Uterus (tissue), 2 donors: ENCODE measurements around the gene ATCAY.

Experiments used
- POLR2A ChIP-seq, 2 donors: fragments of 450-650 bp; IDR thresholded peaks; one replicate each; pipeline ENCODE4 v1.6.1; 2016; ENCODE audit warnings: antibody characterized with exemption in 2 of 2, mild to moderate bottlenecking in 1 of 2, moderate library complexity in 1 of 2
- TF ChIP-seq, protein P1 (sequence below), 4 experiments: fragments of 200-600 bp in 2 of 4; fragments of 450-650 bp in 2 of 4; sonication (generic) in 2 of 4; IDR thresholded peaks; one replicate each; pipeline ENCODE4 v1.5.1; 2016 to 2019; ENCODE audit warnings: antibody characterized with exemption in 4 of 4, mild to moderate bottlenecking in 2 of 4, moderate library complexity in 1 of 4

GRCh38 chr19:3968556-3969434 is 88.3 kb downstream of the ATCAY start:
- TF ChIP-seq, protein P1, sequence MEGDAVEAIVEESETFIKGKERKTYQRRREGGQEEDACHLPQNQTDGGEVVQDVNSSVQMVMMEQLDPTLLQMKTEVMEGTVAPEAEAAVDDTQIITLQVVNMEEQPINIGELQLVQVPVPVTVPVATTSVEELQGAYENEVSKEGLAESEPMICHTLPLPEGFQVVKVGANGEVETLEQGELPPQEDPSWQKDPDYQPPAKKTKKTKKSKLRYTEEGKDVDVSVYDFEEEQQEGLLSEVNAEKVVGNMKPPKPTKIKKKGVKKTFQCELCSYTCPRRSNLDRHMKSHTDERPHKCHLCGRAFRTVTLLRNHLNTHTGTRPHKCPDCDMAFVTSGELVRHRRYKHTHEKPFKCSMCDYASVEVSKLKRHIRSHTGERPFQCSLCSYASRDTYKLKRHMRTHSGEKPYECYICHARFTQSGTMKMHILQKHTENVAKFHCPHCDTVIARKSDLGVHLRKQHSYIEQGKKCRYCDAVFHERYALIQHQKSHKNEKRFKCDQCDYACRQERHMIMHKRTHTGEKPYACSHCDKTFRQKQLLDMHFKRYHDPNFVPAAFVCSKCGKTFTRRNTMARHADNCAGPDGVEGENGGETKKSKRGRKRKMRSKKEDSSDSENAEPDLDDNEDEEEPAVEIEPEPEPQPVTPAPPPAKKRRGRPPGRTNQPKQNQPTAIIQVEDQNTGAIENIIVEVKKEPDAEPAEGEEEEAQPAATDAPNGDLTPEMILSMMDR (IDR thresholded peaks at IDR 0.05), result peak in 1 of 4 experiments; percentile 5
- peak; percentile 74 to 85 for TF ChIP-seq POLR2A (IDR thresholded peaks at IDR 0.05)
